Esophagus squamous epithelium (tissue), 5 donors: ENCODE results near the gene SLC35F3. TPM values are rescaled to one million over a fixed set of nuclear protein-coding genes. Genes with fewer than 3 reads are reported as not detected.

ENCODE experiments used
- DNase-seq: peaks from one replicate; lab custom pipeline; 2025; lab: John Stamatoyannopoulos, UW
- H3K27ac ChIP-seq, 4 donors: fragments of 200-600 bp; sonication (generic); one replicate each; pipeline ENCODE4 v1.5.1; 2016 to 2019; ENCODE audit warnings: mild to moderate bottlenecking in 1 of 4
- H3K27me3 ChIP-seq, 4 donors: fragments of 200-600 bp; sonication (generic); 1 replicate in 3 of 4; 2 replicates in 1 of 4; pipeline versions ENCODE4 v1.5.1 to v1.6.0; 2017 to 2021; ENCODE audit warnings: antibody characterized with exemption in 1 of 4
- H3K36me3 ChIP-seq, 3 donors: fragments of 200-600 bp; sonication (generic); one replicate each; pipeline ENCODE4 v1.5.1; 2016 to 2019
- H3K4me1 ChIP-seq, 3 donors: fragments of 200-600 bp; sonication (generic); one replicate each; pipeline ENCODE4 v1.5.1; 2017 to 2019
- H3K4me3 ChIP-seq, 4 donors: fragments of 200-600 bp; sonication (generic); 1 replicate in 3 of 4; 2 replicates in 1 of 4; pipeline ENCODE4 v1.5.1; 2016 to 2019; ENCODE audit warnings: mild to moderate bottlenecking in 2 of 4, moderate library complexity in 1 of 4
- H3K9me3 ChIP-seq, 3 donors: fragments of 200-600 bp; sonication (generic); one replicate each; pipeline ENCODE4 v1.5.1; 2016 to 2019
- CTCF ChIP-seq, 6 experiments: fragments of 450-650 bp in 4 of 6; fragments of 200-600 bp in 2 of 6; sonication (generic) in 2 of 6; IDR thresholded peaks; one replicate each; pipeline ENCODE4 v1.5.1; 2016 to 2019; ENCODE audit warnings: antibody characterized with exemption in 6 of 6, mild to moderate bottlenecking in 4 of 6, moderate library complexity in 4 of 6
- POLR2A ChIP-seq, 4 donors: fragments of 450-650 bp; IDR thresholded peaks; one replicate each; pipeline ENCODE4 v1.6.1; 2017; ENCODE audit warnings: antibody characterized with exemption in 4 of 4, mild to moderate bottlenecking in 4 of 4, moderate library complexity in 3 of 4
- WGBS, 2 donors: methylation state at CpG; one replicate each; pipeline ENCODE4 v1.1.5; 2018; 5-methylcytosine and 5-hydroxymethylcytosine counted together
- intact Hi-C: fragments of 100-400 bp; cut with DNase I; formaldehyde crosslinking; loops from one replicate; pipeline ENCODE4 v1.15.0; 2022
- total RNA-seq, 4 donors: library from RNA; depleted of rRNA; stranded (reverse); fragments of >200 nt; gene quantifications; one replicate each; pipeline ENCODE4 v1.1.0, GENCODE V29; 2016
- donor health status: DM: yes; HTN: yes; CAD: no.

The SLC35F3 gene
- total RNA-seq, 4 donors from 2014 or later, result 0.13 to 0.99 (median 0.55) TPM

DNA sequence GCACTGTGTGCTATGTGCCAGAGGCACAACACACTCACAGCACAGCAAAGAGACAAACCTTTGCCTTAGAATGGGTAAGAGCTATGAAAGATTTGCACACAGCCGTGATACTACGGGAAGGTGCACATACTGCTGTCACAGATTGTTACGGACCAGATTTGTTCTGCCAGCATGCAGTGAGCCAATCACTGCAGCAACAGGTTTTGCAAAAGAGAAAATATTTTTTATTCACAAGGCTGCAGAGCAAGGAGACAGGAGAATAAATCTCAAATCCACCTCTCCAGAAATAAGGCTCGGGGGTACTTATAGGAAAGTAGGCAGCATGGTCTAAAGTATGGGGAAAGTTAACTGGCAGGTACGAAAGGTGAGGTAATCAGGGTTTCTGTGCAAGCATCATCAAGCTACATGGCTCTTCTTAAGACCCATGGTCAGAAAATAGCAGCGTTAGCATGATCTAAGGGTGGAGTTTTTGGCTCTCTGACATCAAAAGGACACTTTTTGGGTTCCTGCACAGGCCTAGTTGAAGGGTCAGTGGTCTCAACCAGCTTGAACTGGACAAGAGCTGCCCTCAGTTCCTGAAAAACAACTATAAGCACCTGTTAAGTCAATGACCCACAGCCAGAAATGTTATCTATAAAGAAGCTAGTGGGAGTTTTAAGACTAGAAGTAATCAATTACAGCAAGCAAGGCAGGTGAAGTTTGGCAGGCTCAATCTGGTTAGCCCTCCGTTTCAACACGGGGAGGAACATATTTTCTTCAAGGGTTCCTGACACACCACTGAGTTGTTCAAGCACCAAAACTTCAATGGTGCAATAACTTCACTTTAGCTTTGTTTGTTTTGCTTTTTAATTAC is 186.0 kb downstream of the SLC35F3 start:
- Histone ChIP-seq H3K4me1 (no peaks in the 10 kb centered on the region), H3K4me3 (no peak overlapping the region), H3K9me3 (peaks cover 0 to 13% (median 4%) of the 10 kb centered on the region in 3 donors), H3K36me3 (no peaks in the 10 kb centered on the region), H3K27me3 (peaks cover 0 to 78% (median 0%) of the 10 kb centered on the region in 4 donors), H3K27ac (no peak overlapping the region)
- 79 to 86% methylated on average over 8 of the region's 8 CpGs for WGBS, 2 donors
- intact Hi-C loops, result no loop called here
- TF ChIP-seq POLR2A (IDR thresholded peaks at IDR 0.05), result no peak
- TF ChIP-seq CTCF (IDR thresholded peaks at IDR 0.05), result no peak
- DNase-seq, result no peak

DNA sequence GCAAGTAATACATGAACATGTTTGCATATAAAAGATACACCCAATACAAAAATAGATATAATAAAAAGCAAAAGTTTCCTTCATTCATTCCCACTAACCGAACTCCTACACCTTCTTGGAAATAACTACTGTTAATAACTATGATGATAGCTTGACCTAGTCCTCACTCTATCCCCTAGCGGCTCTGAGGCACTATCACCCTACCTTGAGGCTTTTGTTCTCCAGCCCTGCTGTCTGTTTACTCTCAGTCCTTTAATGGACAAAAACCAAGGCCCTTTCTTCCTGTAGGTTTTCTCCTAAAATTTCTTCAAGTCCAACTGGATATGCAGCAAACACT is 186.6 kb downstream of the SLC35F3 start:
- no peak for DNase-seq
- 83% methylated on average over 2 of the region's 2 CpGs for WGBS, 2 donors
- Histone ChIP-seq H3K4me1 (no peaks in the 10 kb centered on the region), H3K27ac (no peak overlapping the region), H3K4me3 (no peak overlapping the region), H3K36me3 (no peaks in the 10 kb centered on the region), H3K27me3 (peaks cover 0 to 78% (median 0%) of the 10 kb centered on the region in 4 donors), H3K9me3 (peaks cover 0 to 13% (median 4%) of the 10 kb centered on the region in 3 donors)
- intact Hi-C loops, result no loop called here
- TF ChIP-seq POLR2A (IDR thresholded peaks at IDR 0.05) (no peak), CTCF (IDR thresholded peaks at IDR 0.05) (no peak)

GRCh38 chr1:234091876-234092275 is 187.4 kb downstream of the SLC35F3 start:
- no peak for DNase-seq
- intact Hi-C loops, result no loop called here
- no peak overlapping the region for H3K27ac ChIP-seq
- H3K36me3 ChIP-seq, result no peaks in the 10 kb centered on the region
- 81 to 90% methylated on average over 2 of the region's 2 CpGs for WGBS, 2 donors
- H3K4me3 ChIP-seq, result no peak overlapping the region
- H3K27me3 ChIP-seq, result peaks cover 0 to 79% (median 0%) of the 10 kb centered on the region in 4 donors
- H3K4me1 ChIP-seq, result no peaks in the 10 kb centered on the region
- TF ChIP-seq CTCF (IDR thresholded peaks at IDR 0.05), result no peak
- no peak for TF ChIP-seq POLR2A (IDR thresholded peaks at IDR 0.05)
- H3K9me3 ChIP-seq, result peaks cover 0 to 13% (median 4%) of the 10 kb centered on the region in 3 donors

DNA sequence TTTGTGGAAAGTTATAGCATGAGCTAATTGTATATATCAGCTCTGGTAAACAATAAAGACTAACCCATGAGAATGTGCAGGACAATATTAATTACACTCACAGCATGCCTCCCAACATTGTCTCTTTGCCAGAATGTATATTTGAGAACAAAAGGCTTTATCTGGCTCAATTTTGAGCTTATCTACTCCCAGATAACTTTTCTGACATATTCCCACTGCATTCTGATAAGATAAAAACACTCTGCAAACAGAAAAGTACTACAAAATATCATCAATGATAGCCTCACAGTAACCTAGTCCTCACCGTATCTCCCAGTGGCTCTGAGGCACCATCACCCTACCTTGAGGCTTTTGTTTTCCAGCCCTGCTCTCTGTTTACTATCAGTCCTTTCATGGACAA is 188.6 kb downstream of the SLC35F3 start:
- no peak overlapping the region for H3K27ac ChIP-seq
- H3K4me3 ChIP-seq, result no peak overlapping the region
- no peak for DNase-seq
- no peaks in the 10 kb centered on the region for H3K4me1 ChIP-seq
- peaks cover 0 to 13% (median 4%) of the 10 kb centered on the region in 3 donors for H3K9me3 ChIP-seq
- TF ChIP-seq CTCF (IDR thresholded peaks at IDR 0.05) (no peak), POLR2A (IDR thresholded peaks at IDR 0.05) (no peak)
- intact Hi-C loops, result no loop called here
- no peaks in the 10 kb centered on the region for H3K36me3 ChIP-seq
- H3K27me3 ChIP-seq, result peaks cover 0 to 79% (median 0%) of the 10 kb centered on the region in 4 donors
- WGBS, 2 donors, result 61 to 88% methylated on average over 1 of the region's 1 CpG

DNA sequence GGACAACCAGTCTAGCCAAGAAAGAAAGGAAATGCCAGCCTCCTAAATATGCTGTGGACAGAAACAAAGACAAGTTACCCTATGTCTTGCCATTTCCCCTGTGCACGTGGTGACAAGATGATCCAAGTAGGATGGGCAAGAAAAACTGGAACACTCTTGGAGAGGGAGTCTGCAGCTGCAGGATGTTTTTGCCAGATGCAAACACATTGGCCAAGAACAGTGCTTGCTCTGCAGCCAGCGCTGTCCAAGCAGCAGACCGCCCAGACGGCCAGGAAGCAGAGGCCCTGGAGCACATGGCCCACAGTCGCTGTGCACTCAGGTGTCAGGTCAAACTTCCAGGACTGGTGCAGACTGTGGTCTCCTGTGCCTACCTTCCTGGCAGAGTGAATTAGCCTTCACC is 189.3 kb downstream of the SLC35F3 start:
- peaks cover 0 to 82% (median 0%) of the 10 kb centered on the region in 4 donors for H3K27me3 ChIP-seq

More for the DNA sequence above, 189.3 kb downstream of the SLC35F3 start:
- Histone ChIP-seq H3K9me3 (peaks cover 0 to 13% (median 4%) of the 10 kb centered on the region in 3 donors), H3K27ac (no peak overlapping the region), H3K4me3 (no peak overlapping the region), H3K36me3 (no peaks in the 10 kb centered on the region), H3K4me1 (no peaks in the 10 kb centered on the region)
- WGBS, 2 donors, result 50 to 63% methylated on average over 1 to 5 of the region's 5 CpGs
- TF ChIP-seq CTCF (IDR thresholded peaks at IDR 0.05), result no peak
- TF ChIP-seq POLR2A (IDR thresholded peaks at IDR 0.05), result no peak
- intact Hi-C loops, result no loop called here
- no peak for DNase-seq
